Activated CD8-positive, alpha-beta memory T cell treated with anti-CD3 and anti-CD28 coated beads, Interleukin-2, amount 50 U/mL, for 1 hour (primary cell): ENCODE measurements around the gene CCDC70.

Experiments
- DNase-seq: peaks from one replicate; pipeline ENCODE4 v3.0.0-alpha.2; 2020; ENCODE audit errors: extremely low read depth

Gene CCDC70

GRCh38 chr13:51862957-51863356 lies 1.2 kb downstream of the CCDC70 start:
- no peak for DNase-seq

- DNase-seq: no peak
Observed at GRCh38 chr13:51865838-51866237, 4.1 kb downstream of the CCDC70 start.

- no peak for DNase-seq
Observed at GRCh38 chr13:51867062-51867461, 5.3 kb downstream of the CCDC70 start.

GRCh38 chr13:51869916-51870315 lies 8.1 kb downstream of the CCDC70 start:
- DNase-seq: no peak

- DNase-seq: no peak
Observed at GRCh38 chr13:51870616-51871015, 8.8 kb downstream of the CCDC70 start.

GRCh38 chr13:51873117-51873798 lies 11.5 kb downstream of the CCDC70 start:
- no peak for DNase-seq

- no peak for DNase-seq
Observed at GRCh38 chr13:51873837-51874236, 12.1 kb downstream of the CCDC70 start.

GRCh38 chr13:51874651-51875050 lies 12.9 kb downstream of the CCDC70 start:
- no peak for DNase-seq

GRCh38 chr13:51879133-51879532 lies 17.4 kb downstream of the CCDC70 start:
- no peak for DNase-seq

- DNase-seq: no peak
Observed at GRCh38 chr13:51881296-51881695, 19.5 kb downstream of the CCDC70 start.

- no peak for DNase-seq
Observed at GRCh38 chr13:51882570-51883225, 20.9 kb downstream of the CCDC70 start.

GRCh38 chr13:51883226-51883600 lies 21.4 kb downstream of the CCDC70 start:
- no peak for DNase-seq

GRCh38 chr13:51885651-51886050 lies 23.9 kb downstream of the CCDC70 start:
- DNase-seq: no peak

GRCh38 chr13:51887468-51887867 lies 25.7 kb downstream of the CCDC70 start:
- no peak for DNase-seq

GRCh38 chr13:51892657-51893056 lies 30.9 kb downstream of the CCDC70 start:
- no peak for DNase-seq

- DNase-seq: no peak
Observed at GRCh38 chr13:51894239-51894638, 32.5 kb downstream of the CCDC70 start.

GRCh38 chr13:51895906-51896888 lies 34.4 kb downstream of the CCDC70 start:
- DNase-seq: no peak

GRCh38 chr13:51900471-51900870 lies 38.7 kb downstream of the CCDC70 start:
- no peak for DNase-seq

GRCh38 chr13:51902776-51903175 lies 41.0 kb downstream of the CCDC70 start:
- no peak for DNase-seq

- no peak for DNase-seq
Observed at GRCh38 chr13:51905787-51906186, 44.0 kb downstream of the CCDC70 start.

GRCh38 chr13:51906581-51906980 lies 44.8 kb downstream of the CCDC70 start:
- DNase-seq: no peak

GRCh38 chr13:51907040-51907732 lies 45.4 kb downstream of the CCDC70 start:
- DNase-seq: no peak
